Measurements from ENCODE around the gene SHMT2. TPM values are rescaled to one million over a fixed set of nuclear protein-coding genes. Genes with fewer than 3 reads are reported as not detected.

Gene SHMT2
- total RNA-seq, 1 donor from 2014 or later: 78.7 TPM

DNA sequence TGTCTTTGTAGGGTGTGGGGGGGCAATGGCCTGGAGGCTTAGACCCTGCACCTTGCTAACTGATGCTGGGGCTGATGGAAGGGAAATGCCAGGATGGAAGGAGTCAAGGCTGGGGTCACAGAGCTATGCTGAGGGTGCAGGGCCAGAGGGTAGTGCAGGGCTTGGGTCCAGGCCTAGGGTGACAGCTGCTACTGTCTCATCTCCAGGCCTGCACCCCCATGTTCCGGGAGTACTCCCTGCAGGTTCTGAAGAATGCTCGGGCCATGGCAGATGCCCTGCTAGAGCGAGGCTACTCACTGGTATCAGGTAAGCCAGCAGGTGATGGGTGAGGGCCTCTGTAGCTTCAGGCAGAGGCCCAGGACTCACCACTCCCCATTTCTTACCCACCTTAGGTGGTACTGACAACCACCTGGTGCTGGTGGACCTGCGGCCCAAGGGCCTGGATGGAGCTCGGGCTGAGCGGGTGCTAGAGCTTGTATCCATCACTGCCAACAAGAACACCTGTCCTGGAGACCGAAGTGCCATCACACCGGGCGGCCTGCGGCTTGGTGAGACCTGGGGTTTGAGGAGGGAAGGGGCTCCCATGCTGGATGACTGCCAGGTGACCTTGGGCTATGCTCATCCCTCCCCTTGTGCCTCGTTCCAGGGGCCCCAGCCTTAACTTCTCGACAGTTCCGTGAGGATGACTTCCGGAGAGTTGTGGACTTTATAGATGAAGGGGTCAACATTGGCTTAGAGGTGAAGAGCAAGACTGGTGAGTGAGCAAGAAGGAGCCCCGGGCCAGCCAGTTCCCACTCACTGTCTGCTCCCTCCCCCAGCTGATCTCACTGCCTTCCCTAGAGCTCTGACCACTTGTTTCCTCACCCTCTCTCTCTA, 4.1 kb downstream of the SHMT2 start:
- H3K27ac Mint-ChIP-seq: no peak overlapping the region
- H3K4me1 Mint-ChIP-seq: peaks cover 28% of the 10 kb centered on the region
- no peak overlapping the region for H3K4me3 Mint-ChIP-seq
- peaks cover 45% of the 10 kb centered on the region for H3K27me3 Mint-ChIP-seq (ENCODE audit: low read depth)
- no peak for DNase-seq (ENCODE audit: low spot score in 2 of 2, unreplicated experiment in 2 of 2)
- TF ChIP-seq, protein P1, sequence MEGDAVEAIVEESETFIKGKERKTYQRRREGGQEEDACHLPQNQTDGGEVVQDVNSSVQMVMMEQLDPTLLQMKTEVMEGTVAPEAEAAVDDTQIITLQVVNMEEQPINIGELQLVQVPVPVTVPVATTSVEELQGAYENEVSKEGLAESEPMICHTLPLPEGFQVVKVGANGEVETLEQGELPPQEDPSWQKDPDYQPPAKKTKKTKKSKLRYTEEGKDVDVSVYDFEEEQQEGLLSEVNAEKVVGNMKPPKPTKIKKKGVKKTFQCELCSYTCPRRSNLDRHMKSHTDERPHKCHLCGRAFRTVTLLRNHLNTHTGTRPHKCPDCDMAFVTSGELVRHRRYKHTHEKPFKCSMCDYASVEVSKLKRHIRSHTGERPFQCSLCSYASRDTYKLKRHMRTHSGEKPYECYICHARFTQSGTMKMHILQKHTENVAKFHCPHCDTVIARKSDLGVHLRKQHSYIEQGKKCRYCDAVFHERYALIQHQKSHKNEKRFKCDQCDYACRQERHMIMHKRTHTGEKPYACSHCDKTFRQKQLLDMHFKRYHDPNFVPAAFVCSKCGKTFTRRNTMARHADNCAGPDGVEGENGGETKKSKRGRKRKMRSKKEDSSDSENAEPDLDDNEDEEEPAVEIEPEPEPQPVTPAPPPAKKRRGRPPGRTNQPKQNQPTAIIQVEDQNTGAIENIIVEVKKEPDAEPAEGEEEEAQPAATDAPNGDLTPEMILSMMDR (IDR thresholded peaks at IDR 0.05; ENCODE audit: unreplicated experiment): no peak
- H3K36me3 Mint-ChIP-seq: peaks cover 26% of the 10 kb centered on the region
- H3K9me3 Mint-ChIP-seq: no peaks in the 10 kb centered on the region

DNA sequence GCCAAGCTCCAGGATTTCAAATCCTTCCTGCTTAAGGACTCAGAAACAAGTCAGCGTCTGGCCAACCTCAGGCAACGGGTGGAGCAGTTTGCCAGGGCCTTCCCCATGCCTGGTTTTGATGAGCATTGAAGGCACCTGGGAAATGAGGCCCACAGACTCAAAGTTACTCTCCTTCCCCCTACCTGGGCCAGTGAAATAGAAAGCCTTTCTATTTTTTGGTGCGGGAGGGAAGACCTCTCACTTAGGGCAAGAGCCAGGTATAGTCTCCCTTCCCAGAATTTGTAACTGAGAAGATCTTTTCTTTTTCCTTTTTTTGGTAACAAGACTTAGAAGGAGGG, 4.7 kb downstream of the SHMT2 start:
- H3K27ac Mint-ChIP-seq: no peak overlapping the region
- no peak overlapping the region for H3K4me3 Mint-ChIP-seq
- peaks cover 26% of the 10 kb centered on the region for H3K36me3 Mint-ChIP-seq
- no peak for DNase-seq (ENCODE audit: low spot score in 2 of 2, unreplicated experiment in 2 of 2)
- H3K4me1 Mint-ChIP-seq: peaks cover 32% of the 10 kb centered on the region
- TF ChIP-seq, protein P1 (IDR thresholded peaks at IDR 0.05; ENCODE audit: unreplicated experiment): no peak
- no peaks in the 10 kb centered on the region for H3K9me3 Mint-ChIP-seq
- peaks cover 51% of the 10 kb centered on the region for H3K27me3 Mint-ChIP-seq (ENCODE audit: low read depth)

DNA sequence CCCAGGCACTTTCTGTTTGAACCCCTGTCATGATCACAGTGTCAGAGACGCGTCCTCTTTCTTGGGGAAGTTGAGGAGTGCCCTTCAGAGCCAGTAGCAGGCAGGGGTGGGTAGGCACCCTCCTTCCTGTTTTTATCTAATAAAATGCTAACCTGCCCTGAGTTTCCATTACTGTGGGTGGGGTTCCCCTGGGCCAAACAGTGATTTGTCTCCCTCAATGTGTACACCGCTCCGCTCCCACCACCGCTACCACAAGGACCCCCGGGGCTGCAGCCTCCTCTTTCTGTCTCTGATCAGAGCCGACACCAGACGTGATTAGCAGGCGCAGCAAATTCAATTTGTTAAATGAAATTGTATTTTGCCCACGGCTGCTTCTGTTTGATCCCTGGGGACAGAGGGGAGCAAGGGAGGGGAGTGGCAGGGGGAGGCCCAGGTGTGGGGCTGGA, 5.1 kb downstream of the SHMT2 start:
- TF ChIP-seq, protein P1 (IDR thresholded peaks at IDR 0.05; ENCODE audit: unreplicated experiment): no peak
- DNase-seq (ENCODE audit: low spot score in 2 of 2, unreplicated experiment in 2 of 2): no peak
- H3K27ac Mint-ChIP-seq: no peak overlapping the region
- H3K27me3 Mint-ChIP-seq (ENCODE audit: low read depth): peaks cover 52% of the 10 kb centered on the region
- H3K9me3 Mint-ChIP-seq: no peaks in the 10 kb centered on the region
- peaks cover 26% of the 10 kb centered on the region for H3K36me3 Mint-ChIP-seq
- H3K4me1 Mint-ChIP-seq: peaks cover 32% of the 10 kb centered on the region
- no peak overlapping the region for H3K4me3 Mint-ChIP-seq

DNA sequence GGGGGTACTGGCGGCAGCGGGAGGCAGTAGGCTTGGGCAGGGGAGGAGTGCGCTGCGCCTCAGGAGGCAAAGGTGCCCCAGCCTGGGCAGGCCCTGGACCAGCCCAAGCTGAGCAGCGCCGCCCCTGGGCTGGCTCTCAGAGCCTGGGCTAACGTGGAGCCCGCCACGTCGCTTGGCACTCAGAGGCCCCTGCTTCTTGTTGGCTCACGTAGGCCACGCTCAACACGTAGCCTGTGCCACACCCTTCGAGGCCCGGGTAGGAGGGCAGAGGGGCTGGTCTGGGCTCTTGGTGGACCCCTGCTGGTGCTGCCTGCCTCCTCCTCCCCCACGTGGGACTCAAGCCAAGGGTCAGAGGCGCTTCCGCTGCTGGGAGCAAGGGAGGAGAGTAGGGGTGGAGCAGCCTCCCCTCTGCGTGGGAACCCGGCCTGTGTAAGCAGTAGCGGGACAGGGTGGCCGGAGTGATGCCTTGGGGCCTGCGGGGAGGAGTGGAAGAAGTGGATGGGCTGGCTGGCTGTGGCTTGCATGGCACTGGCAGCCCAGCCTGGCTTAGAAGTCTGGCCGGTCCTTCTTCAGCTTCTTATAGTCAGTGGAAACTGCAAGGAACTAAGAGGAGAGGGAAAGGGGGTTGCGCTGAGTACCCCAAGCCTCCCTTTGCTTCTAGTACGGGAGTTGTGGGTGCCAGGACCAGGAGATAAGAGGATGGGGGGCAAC, 5.7 kb downstream of the SHMT2 start:
- Mint-ChIP-seq H3K27me3 (ENCODE audit: low read depth) (peaks cover 58% of the 10 kb centered on the region), H3K27ac (no peak overlapping the region), H3K9me3 (no peaks in the 10 kb centered on the region), H3K4me3 (no peak overlapping the region), H3K4me1 (peaks cover 30% of the 10 kb centered on the region), H3K36me3 (peaks cover 26% of the 10 kb centered on the region)
- TF ChIP-seq, protein P1 (IDR thresholded peaks at IDR 0.05; ENCODE audit: unreplicated experiment): no peak
- no peak for DNase-seq (ENCODE audit: low spot score in 2 of 2, unreplicated experiment in 2 of 2)

DNA sequence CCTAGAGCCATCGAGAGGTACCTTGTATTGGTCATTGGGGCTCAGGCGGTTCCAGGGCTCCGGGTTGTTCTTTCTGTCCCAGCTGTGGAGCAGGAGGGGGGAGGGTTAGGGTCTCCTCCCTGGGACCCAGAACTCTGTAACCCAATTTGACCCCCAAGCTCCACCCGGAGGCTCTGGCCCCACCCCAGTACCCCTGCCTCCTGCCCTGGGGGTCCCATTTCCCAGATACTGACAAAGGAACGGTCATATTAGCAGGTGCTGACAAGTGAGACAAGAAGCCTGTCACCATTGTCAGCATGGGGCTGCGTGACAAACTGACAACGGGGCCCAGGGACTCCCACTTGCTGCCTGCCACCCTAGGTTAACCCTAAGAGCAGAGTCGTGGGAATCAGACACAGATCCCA, 6.2 kb downstream of the SHMT2 start:
- TF ChIP-seq, protein P1 (IDR thresholded peaks at IDR 0.05; ENCODE audit: unreplicated experiment): no peak
- Mint-ChIP-seq H3K9me3 (no peaks in the 10 kb centered on the region), H3K27ac (no peak overlapping the region), H3K27me3 (ENCODE audit: low read depth) (peaks cover 64% of the 10 kb centered on the region), H3K4me1 (peaks cover 30% of the 10 kb centered on the region), H3K36me3 (peaks cover 26% of the 10 kb centered on the region), H3K4me3 (no peak overlapping the region)
- DNase-seq (ENCODE audit: low spot score in 2 of 2, unreplicated experiment in 2 of 2): no peak
